Ectodermal cell (in vitro differentiated cells): ENCODE results near the gene PCBP1.
"Not testable (repeated sequence)": the region's sequence is repeated elsewhere in the genome, so short reads cannot be mapped to it uniquely, and the experiment has no call there.

Experiments
- H3K27ac ChIP-seq: 2 replicates; pipeline ENCODE4 v1.7.0; 2013; ENCODE audit warnings: mild to moderate bottlenecking, low read depth, low read length; ENCODE audit not compliant: insufficient read depth, poor library complexity, severe bottlenecking
- H3K27me3 ChIP-seq: 2 replicates; pipeline ENCODE4 v1.7.0; 2013; ENCODE audit warnings: mild to moderate bottlenecking, low read length; ENCODE audit not compliant: insufficient read depth, control insufficient read depth, poor library complexity, severe bottlenecking
- H3K36me3 ChIP-seq: one replicate; pipeline ENCODE4 v1.7.0; 2013; ENCODE audit warnings: low read length; ENCODE audit not compliant: control insufficient read depth, insufficient read depth
- H3K4me1 ChIP-seq: one replicate; pipeline ENCODE4 v1.7.0; 2013; ENCODE audit warnings: low read length; ENCODE audit not compliant: control insufficient read depth, insufficient read depth
- H3K4me3 ChIP-seq: 2 replicates; pipeline ENCODE4 v1.7.0; 2013; ENCODE audit warnings: low read depth, low read length, control low read depth; ENCODE audit not compliant: insufficient read depth
- H3K9me3 ChIP-seq: 2 replicates; pipeline ENCODE4 v1.7.0; 2013; ENCODE audit warnings: mild to moderate bottlenecking, low read length, moderate library complexity; ENCODE audit not compliant: control insufficient read depth
- whole genome bisulfite sequencing, 2 experiments: methylation state at CpG; one replicate each; pipeline ENCODE4 v1.1.7; 2013; ENCODE audit warnings: missing lambda C conversion rate in 2 of 2; 5-methylcytosine and 5-hydroxymethylcytosine counted together

Gene PCBP1

GRCh38 chr2:70095720-70096670 lies 8.7 kb downstream of the PCBP1 start:
- no peak overlapping the region for H3K27ac ChIP-seq
- WGBS, 2 experiments, result 91 to 92% methylated on average over 16 of the region's 16 CpGs
- no peaks in the 10 kb centered on the region for H3K27me3 ChIP-seq
- H3K9me3 ChIP-seq, result no peaks in the 10 kb centered on the region
- no peak overlapping the region for H3K4me3 ChIP-seq
- H3K4me1 ChIP-seq, result no peaks in the 10 kb centered on the region
- H3K36me3 ChIP-seq, result no peaks in the 10 kb centered on the region

GRCh38 chr2:70098032-70098431 lies 10.8 kb downstream of the PCBP1 start:
- Histone ChIP-seq H3K4me3 (no peak overlapping the region), H3K27ac (no peak overlapping the region)
- WGBS, 2 experiments, result 89 to 92% methylated on average over 3 of the region's 4 CpGs

GRCh38 chr2:70099270-70099669 lies 12.0 kb downstream of the PCBP1 start:
- peaks cover 6% of the 10 kb centered on the region for H3K4me1 ChIP-seq
- H3K4me3 ChIP-seq, result no peak overlapping the region
- no peaks in the 10 kb centered on the region for H3K36me3 ChIP-seq
- H3K27ac ChIP-seq, result no peak overlapping the region
- WGBS, 2 experiments, result 81 to 89% methylated on average over 2 of the region's 2 CpGs
- no peaks in the 10 kb centered on the region for H3K9me3 ChIP-seq
- H3K27me3 ChIP-seq, result no peaks in the 10 kb centered on the region

More at GRCh38 chr2:70098032-70098431, 10.8 kb downstream of the PCBP1 start:
- Histone ChIP-seq H3K4me1 (no peaks in the 10 kb centered on the region), H3K36me3 (no peaks in the 10 kb centered on the region), H3K27me3 (no peaks in the 10 kb centered on the region), H3K9me3 (no peaks in the 10 kb centered on the region)

GRCh38 chr2:70101174-70101573 lies 13.9 kb downstream of the PCBP1 start:
- no peak overlapping the region for H3K4me3 ChIP-seq
- H3K36me3 ChIP-seq, result no peaks in the 10 kb centered on the region
- 95 to 98% methylated on average over 6 of the region's 6 CpGs for WGBS, 2 experiments
- H3K9me3 ChIP-seq, result no peaks in the 10 kb centered on the region
- H3K27ac ChIP-seq, result no peak overlapping the region
- H3K4me1 ChIP-seq, result peaks cover 6% of the 10 kb centered on the region
- no peaks in the 10 kb centered on the region for H3K27me3 ChIP-seq

GRCh38 chr2:70101686-70102085 lies 14.4 kb downstream of the PCBP1 start:
- not testable (repeated sequence) for H3K4me1 ChIP-seq, H3K27ac ChIP-seq, H3K4me3 ChIP-seq, H3K9me3 ChIP-seq, H3K27me3 ChIP-seq, H3K36me3 ChIP-seq
- 92 to 95% methylated on average over 11 of the region's 11 CpGs for WGBS, 2 experiments

- not testable (repeated sequence) for H3K27me3 ChIP-seq, H3K4me3 ChIP-seq, H3K4me1 ChIP-seq, H3K36me3 ChIP-seq, H3K27ac ChIP-seq, H3K9me3 ChIP-seq
- WGBS, 2 experiments, result 95 to 97% methylated on average over 29 of the region's 29 CpGs
Observed at GRCh38 chr2:70102323-70102905, 15.1 kb downstream of the PCBP1 start.

GRCh38 chr2:70103531-70104061 lies 16.3 kb downstream of the PCBP1 start:
- WGBS, 2 experiments, result 89 to 90% methylated on average over 5 of the region's 5 CpGs
- Histone ChIP-seq H3K4me3 (no peak overlapping the region), H3K9me3 (no peaks in the 10 kb centered on the region), H3K27me3 (no peaks in the 10 kb centered on the region), H3K27ac (no peak overlapping the region), H3K36me3 (no peaks in the 10 kb centered on the region), H3K4me1 (peaks cover 13% of the 10 kb centered on the region)

GRCh38 chr2:70104231-70105111 lies 17.2 kb downstream of the PCBP1 start:
- H3K4me1 ChIP-seq, result peaks cover 16% of the 10 kb centered on the region
- H3K9me3 ChIP-seq, result no peaks in the 10 kb centered on the region
- 68% methylated on average over 11 of the region's 11 CpGs for WGBS, 2 experiments
- no peaks in the 10 kb centered on the region for H3K27me3 ChIP-seq
- H3K36me3 ChIP-seq, result no peaks in the 10 kb centered on the region
- no peak overlapping the region for H3K27ac ChIP-seq
- H3K4me3 ChIP-seq, result no peak overlapping the region

GRCh38 chr2:70106138-70106537 lies 18.9 kb downstream of the PCBP1 start:
- H3K27me3 ChIP-seq, H3K9me3 ChIP-seq, H3K36me3 ChIP-seq, H3K4me3 ChIP-seq, H3K27ac ChIP-seq: not testable (repeated sequence)
- peaks cover 16% of the 10 kb centered on the region for H3K4me1 ChIP-seq
- 91 to 93% methylated on average over 8 of the region's 8 CpGs for WGBS, 2 experiments
